Measurements from ENCODE around the gene PTPN4.

DNA sequence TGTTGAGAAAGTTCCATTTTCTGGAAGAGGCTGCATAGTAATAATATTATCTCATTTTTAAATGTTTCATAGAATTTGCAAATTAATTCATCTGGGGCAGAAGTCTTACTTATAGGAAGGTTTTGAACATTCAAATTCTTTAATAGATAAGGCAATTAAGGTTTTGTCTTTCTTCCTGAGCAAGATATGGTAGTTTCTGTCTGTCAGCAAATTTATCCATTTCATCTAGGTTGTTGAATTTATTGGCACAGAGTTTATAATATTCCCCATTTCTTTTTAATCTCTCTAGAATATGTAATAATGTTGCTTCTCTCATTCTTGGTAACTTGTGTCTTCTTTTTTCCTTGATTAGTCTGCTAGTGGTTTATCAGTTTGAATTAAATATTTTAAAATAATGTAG is 163.0 kb downstream of the PTPN4 start:
- TF ChIP-seq, protein P1, sequence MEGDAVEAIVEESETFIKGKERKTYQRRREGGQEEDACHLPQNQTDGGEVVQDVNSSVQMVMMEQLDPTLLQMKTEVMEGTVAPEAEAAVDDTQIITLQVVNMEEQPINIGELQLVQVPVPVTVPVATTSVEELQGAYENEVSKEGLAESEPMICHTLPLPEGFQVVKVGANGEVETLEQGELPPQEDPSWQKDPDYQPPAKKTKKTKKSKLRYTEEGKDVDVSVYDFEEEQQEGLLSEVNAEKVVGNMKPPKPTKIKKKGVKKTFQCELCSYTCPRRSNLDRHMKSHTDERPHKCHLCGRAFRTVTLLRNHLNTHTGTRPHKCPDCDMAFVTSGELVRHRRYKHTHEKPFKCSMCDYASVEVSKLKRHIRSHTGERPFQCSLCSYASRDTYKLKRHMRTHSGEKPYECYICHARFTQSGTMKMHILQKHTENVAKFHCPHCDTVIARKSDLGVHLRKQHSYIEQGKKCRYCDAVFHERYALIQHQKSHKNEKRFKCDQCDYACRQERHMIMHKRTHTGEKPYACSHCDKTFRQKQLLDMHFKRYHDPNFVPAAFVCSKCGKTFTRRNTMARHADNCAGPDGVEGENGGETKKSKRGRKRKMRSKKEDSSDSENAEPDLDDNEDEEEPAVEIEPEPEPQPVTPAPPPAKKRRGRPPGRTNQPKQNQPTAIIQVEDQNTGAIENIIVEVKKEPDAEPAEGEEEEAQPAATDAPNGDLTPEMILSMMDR (IDR thresholded peaks at IDR 0.05; ENCODE audit: low read depth, low read length): no peak
- TF ChIP-seq EZH2phosphoT487 (IDR thresholded peaks at IDR 0.05; ENCODE audit: low read depth): no peak

Data from OCI-LY3 (cell line).